AG09319 (cell line): Measurements from ENCODE around the gene TMC5.
"Not testable (repeated sequence)": the region's sequence is repeated elsewhere in the genome, so short reads cannot be mapped to it uniquely, and the experiment has no call there.

ENCODE experiments used
- DNase-seq: peaks from one replicate; pipeline ENCODE4 v3.0.0-alpha.2; 2010; ENCODE audit warnings: low read depth; ENCODE audit errors: extremely low read depth
- CTCF ChIP-seq: IDR thresholded peaks from 2 replicates; pipeline ENCODE4 v1.5.1; 2011; ENCODE audit warnings: low read depth, mild to moderate bottlenecking, inconsistent platforms, low read length, moderate library complexity

Gene TMC5

GRCh38 chr16:19524616-19525384, 107.1 kb downstream of the TMC5 start:
- DNase-seq, result no peak
- TF ChIP-seq CTCF, result no peak

- no peak for DNase-seq
These were observed 107.7 kb downstream of the TMC5 start for GRCh38 chr16:19525385-19525723.

GRCh38 chr16:19527161-19527560, 109.5 kb downstream of the TMC5 start:
- TF ChIP-seq CTCF, result no peak
- DNase-seq, result no peak

More at GRCh38 chr16:19525385-19525723, 107.7 kb downstream of the TMC5 start:
- no peak for TF ChIP-seq CTCF

GRCh38 chr16:19528666-19529065, 111.0 kb downstream of the TMC5 start:
- DNase-seq, result no peak
- no peak for TF ChIP-seq CTCF

- DNase-seq, result no peak
- no peak for TF ChIP-seq CTCF
These were observed 114.9 kb downstream of the TMC5 start for GRCh38 chr16:19532601-19533000.

GRCh38 chr16:19540241-19540970, 122.7 kb downstream of the TMC5 start:
- no peak for DNase-seq
- TF ChIP-seq CTCF, result no peak

- DNase-seq, result no peak
- TF ChIP-seq CTCF, result no peak
These were observed 124.6 kb downstream of the TMC5 start for GRCh38 chr16:19542138-19542821.

GRCh38 chr16:19543278-19543996, 125.8 kb downstream of the TMC5 start:
- DNase-seq, result not testable (repeated sequence)
